ENCODE results near the gene PRKCZ.
"Not testable (repeated sequence)": the region's sequence is repeated elsewhere in the genome, so short reads cannot be mapped to it uniquely, and the experiment has no call there.

PRKCZ gene

GRCh38 chr1:2137257-2138121, 87.3 kb downstream of the PRKCZ start:
- peak; percentile 19 for DNase-seq

GRCh38 chr1:2139156-2139555, 88.9 kb downstream of the PRKCZ start:
- DNase-seq: peak; percentile 4

GRCh38 chr1:2141025-2141424, 90.8 kb downstream of the PRKCZ start:
- no peak for DNase-seq

- DNase-seq: no peak
Observed at GRCh38 chr1:2143814-2144500, 93.7 kb downstream of the PRKCZ start.

- no peak for DNase-seq
Observed at GRCh38 chr1:2144501-2145090, 94.4 kb downstream of the PRKCZ start.

GRCh38 chr1:2145946-2146835, 96.0 kb downstream of the PRKCZ start:
- DNase-seq: no peak

GRCh38 chr1:2146836-2147517, 96.8 kb downstream of the PRKCZ start:
- DNase-seq: no peak

- DNase-seq: not testable (repeated sequence)
Observed at GRCh38 chr1:2147869-2148268, 97.7 kb downstream of the PRKCZ start.

GRCh38 chr1:2148691-2149090, 98.5 kb downstream of the PRKCZ start:
- DNase-seq: no peak

- DNase-seq: no peak
Observed at GRCh38 chr1:2150801-2151200, 100.6 kb downstream of the PRKCZ start.

GRCh38 chr1:2151252-2151651, 101.0 kb downstream of the PRKCZ start:
- DNase-seq: no peak

GRCh38 chr1:2151911-2152310, 101.7 kb downstream of the PRKCZ start:
- no peak for DNase-seq

- no peak for DNase-seq
Observed at GRCh38 chr1:2152954-2153353, 102.7 kb downstream of the PRKCZ start.

- no peak for DNase-seq
Observed at GRCh38 chr1:2154022-2154421, 103.8 kb downstream of the PRKCZ start.

- no peak for DNase-seq
Observed at GRCh38 chr1:2155147-2155598, 105.0 kb downstream of the PRKCZ start.

GRCh38 chr1:2155788-2156187, 105.6 kb downstream of the PRKCZ start:
- no peak for DNase-seq

GRCh38 chr1:2156866-2157265, 106.7 kb downstream of the PRKCZ start:
- DNase-seq: no peak

GRCh38 chr1:2157856-2158255, 107.6 kb downstream of the PRKCZ start:
- no peak for DNase-seq

GRCh38 chr1:2158272-2158671, 108.1 kb downstream of the PRKCZ start:
- no peak for DNase-seq

GRCh38 chr1:2159124-2159523, 108.9 kb downstream of the PRKCZ start:
- no peak for DNase-seq

- no peak for DNase-seq
Observed at GRCh38 chr1:2160451-2161300, 110.5 kb downstream of the PRKCZ start.
